Caco-2 (cell line): ENCODE results near the gene CD34. TPM values are rescaled to one million over a fixed set of nuclear protein-coding genes. Genes with fewer than 3 reads are reported as not detected.
"Not testable (repeated sequence)": the region's sequence is repeated elsewhere in the genome, so short reads cannot be mapped to it uniquely, and the experiment has no call there.

Experiments used
- BruUV-seq: library from RNA; stranded (reverse); fragments of 400-500 nt; replicated peaks from 2 replicates; lab custom pipeline; 2021; lab: Mats Ljungman, UMichigan
- CTCF ChIA-PET: fragments of 300-600 bp; sonication (Branson Sonifier 250); formaldehyde crosslinking; loops from one replicate; lab custom pipeline; 2022; ENCODE audit warnings: antibody characterized with exemption; lab: Charles Lee
- POLR2A ChIA-PET: fragments of 300-600 bp; sonication (Branson Sonifier 250); formaldehyde crosslinking; loops from one replicate; lab custom pipeline; 2022; ENCODE audit warnings: antibody characterized with exemption; lab: Charles Lee
- DNase-seq, 2 experiments: peaks; one replicate each; pipeline versions ENCODE4 v3.0.0 to v3.0.0-alpha.2; 2020 to 2022
- H3K27me3 ChIP-seq: replicated peaks from 2 replicates; pipeline ENCODE4 v1.6.0; 2011; ENCODE audit warnings: low read length; ENCODE audit not compliant: control insufficient read depth, insufficient read depth
- H3K36me3 ChIP-seq: 2 replicates; pipeline ENCODE4 v1.5.1; 2011; ENCODE audit warnings: low read length; ENCODE audit not compliant: control insufficient read depth, insufficient read depth
- H3K4me1 ChIP-seq: fragments of 250-450 bp; sonication (Bioruptor Pico); 2 replicates; pipeline ENCODE4 v1.5.1; 2020; ENCODE audit warnings: mild to moderate bottlenecking
- H3K4me3 ChIP-seq: 2 replicates; pipeline ENCODE4 v1.5.1; 2011; ENCODE audit warnings: low read depth, mild to moderate bottlenecking, control low read depth, low read length
- H3K9me3 ChIP-seq: fragments of 250-450 bp; sonication (Bioruptor Pico); 2 replicates; pipeline ENCODE4 v1.5.1; 2020; ENCODE audit warnings: mild to moderate bottlenecking, moderate library complexity
- H3K27ac Mint-ChIP-seq: one replicate; pipeline ENCODE4 v1.8.0; 2022; ENCODE audit warnings: mixed read lengths; ENCODE audit not compliant: unreplicated experiment
- H3K27me3 Mint-ChIP-seq: one replicate; pipeline ENCODE4 v1.8.0; 2022; ENCODE audit warnings: mixed read lengths; ENCODE audit not compliant: insufficient read depth, unreplicated experiment
- H3K36me3 Mint-ChIP-seq: one replicate; pipeline ENCODE4 v1.8.0; 2022; ENCODE audit warnings: mild to moderate bottlenecking, mixed read lengths; ENCODE audit not compliant: insufficient read depth, unreplicated experiment
- H3K4me1 Mint-ChIP-seq: one replicate; pipeline ENCODE4 v1.8.0; 2022; ENCODE audit warnings: low read depth, mixed read lengths; ENCODE audit not compliant: unreplicated experiment
- H3K4me3 Mint-ChIP-seq: one replicate; pipeline ENCODE4 v1.8.0; 2022; ENCODE audit warnings: mild to moderate bottlenecking, moderate library complexity, mixed read lengths; ENCODE audit not compliant: unreplicated experiment
- H3K9me3 Mint-ChIP-seq: one replicate; pipeline ENCODE4 v1.8.0; 2022; ENCODE audit warnings: mixed read lengths; ENCODE audit not compliant: unreplicated experiment
- CTCF ChIP-seq, 2 experiments: fragments of 200-600 bp in 1 of 2; IDR thresholded peaks; 1 replicate in 1 of 2; 2 replicates in 1 of 2; pipeline versions ENCODE4 v1.5.1 to v1.8.0; 2011 to 2022; ENCODE audit warnings: antibody characterized with exemption in 1 of 2, control low read depth in 1 of 2, inconsistent platforms in 1 of 2, low read depth in 1 of 2, low read length in 1 of 2, mild to moderate bottlenecking in 1 of 2, moderate library complexity in 1 of 2; ENCODE audit not compliant: insufficient read depth in 1 of 2, severe bottlenecking in 1 of 2, unreplicated experiment in 1 of 2
- intact Hi-C: fragments of 100-400 bp; cut with micrococcal nuclease; formaldehyde crosslinking; loops from one replicate; pipeline ENCODE4 v1.10.0; 2022; ENCODE audit not compliant: unreplicated experiment
- total RNA-seq: library from RNA; stranded (reverse); gene quantifications from 2 replicates; pipeline ENCODE4 v1.2.3, GENCODE V29; 2022

CD34 gene
- total RNA-seq, 1 experiment from 2014 or later = not detected

- H3K27me3 ChIP-seq = no peaks in the 10 kb centered on the region
- no peaks in the 10 kb centered on the region for H3K4me1 ChIP-seq
- H3K4me3 Mint-ChIP-seq = no peak overlapping the region
- DNase-seq = no peak
- CTCF ChIA-PET = no interaction called here
- TF ChIP-seq CTCF (IDR thresholded peaks at IDR 0.05; ENCODE audit: insufficient read depth in 1 of 2, low read depth in 1 of 2, low read length in 1 of 2, severe bottlenecking in 1 of 2, unreplicated experiment in 1 of 2) = no peak
- no peaks in the 10 kb centered on the region for H3K9me3 Mint-ChIP-seq
- no peaks in the 10 kb centered on the region for H3K4me1 Mint-ChIP-seq
- H3K36me3 Mint-ChIP-seq = no peaks in the 10 kb centered on the region
- intact Hi-C loops = no loop called here
- POLR2A ChIA-PET = no interaction called here
- H3K27me3 Mint-ChIP-seq = peaks cover 5% of the 10 kb centered on the region
- H3K36me3 ChIP-seq = no peaks in the 10 kb centered on the region
- H3K4me3 ChIP-seq = no peak overlapping the region
- H3K27ac Mint-ChIP-seq = no peak overlapping the region
- no peaks in the 10 kb centered on the region for H3K9me3 ChIP-seq
- no TSS peak for BruUV-seq
These were observed 24.2 kb upstream of the CD34 start for GRCh38 chr1:207935166-207935583.

GRCh38 chr1:207933205-207933800 lies 22.4 kb upstream of the CD34 start:
- H3K9me3 Mint-ChIP-seq = no peaks in the 10 kb centered on the region
- intact Hi-C loops = no loop called here
- no peaks in the 10 kb centered on the region for H3K36me3 ChIP-seq
- no peaks in the 10 kb centered on the region for H3K4me1 ChIP-seq
- TF ChIP-seq CTCF (IDR thresholded peaks at IDR 0.05; ENCODE audit: insufficient read depth in 1 of 2, low read depth in 1 of 2, low read length in 1 of 2, severe bottlenecking in 1 of 2, unreplicated experiment in 1 of 2) = no peak
- CTCF ChIA-PET = no interaction called here
- H3K4me3 Mint-ChIP-seq = no peak overlapping the region
- no TSS peak for BruUV-seq
- H3K27me3 Mint-ChIP-seq = no peaks in the 10 kb centered on the region
- H3K9me3 ChIP-seq = no peaks in the 10 kb centered on the region
- no peaks in the 10 kb centered on the region for H3K27me3 ChIP-seq
- no peaks in the 10 kb centered on the region for H3K36me3 Mint-ChIP-seq
- no peaks in the 10 kb centered on the region for H3K4me1 Mint-ChIP-seq
- no peak overlapping the region for H3K4me3 ChIP-seq
- DNase-seq = no peak
- no peak overlapping the region for H3K27ac Mint-ChIP-seq
- POLR2A ChIA-PET = no interaction called here

- Histone ChIP-seq H3K4me3 (no peak overlapping the region), H3K4me1 (peaks cover 4% of the 10 kb centered on the region; the same call in 1 of the 2 replicates), H3K27me3 (no peaks in the 10 kb centered on the region), H3K36me3 (no peaks in the 10 kb centered on the region), H3K9me3 (no peaks in the 10 kb centered on the region)
- no TSS peak for BruUV-seq
- no peaks in the 10 kb centered on the region for H3K4me1 Mint-ChIP-seq
- H3K27me3 Mint-ChIP-seq = no peaks in the 10 kb centered on the region
- no peak overlapping the region for H3K27ac Mint-ChIP-seq
- H3K36me3 Mint-ChIP-seq = no peaks in the 10 kb centered on the region
- intact Hi-C loops = no loop called here
- ChIA-PET CTCF (no interaction called here), POLR2A (no interaction called here)
- DNase-seq = no peak
- no peaks in the 10 kb centered on the region for H3K9me3 Mint-ChIP-seq
- no peak for TF ChIP-seq CTCF (IDR thresholded peaks at IDR 0.05; ENCODE audit: insufficient read depth in 1 of 2, low read depth in 1 of 2, low read length in 1 of 2, severe bottlenecking in 1 of 2, unreplicated experiment in 1 of 2)
- H3K4me3 Mint-ChIP-seq = no peak overlapping the region
These were observed 16.1 kb upstream of the CD34 start for GRCh38 chr1:207926984-207927383.

- CTCF ChIA-PET = interaction anchor here (1.6 kb wide), 1 partner anchor 37 kb away, joined by 11 read pairs; no protein-coding TSS in a partner anchor
- H3K4me3 Mint-ChIP-seq, intact Hi-C loops, DNase-seq, BruUV-seq, H3K4me1 ChIP-seq, H3K36me3 ChIP-seq, H3K4me3 ChIP-seq, H3K27me3 ChIP-seq, H3K36me3 Mint-ChIP-seq, H3K9me3 ChIP-seq, H3K9me3 Mint-ChIP-seq, H3K27me3 Mint-ChIP-seq, H3K27ac Mint-ChIP-seq, POLR2A ChIA-PET, H3K4me1 Mint-ChIP-seq: not testable (repeated sequence)
These were observed 15.0 kb upstream of the CD34 start for GRCh38 chr1:207925969-207926368.
